HEK293 (cell line): ENCODE data around the gene CREB3.

Experiments used
- CTCF ChIA-PET: fragments of 350-600 bp; formaldehyde crosslinking; extraction: SDS; loops from one replicate; lab custom pipeline; 2021; ENCODE audit warnings: antibody characterized with exemption; lab: Yijun Ruan, JAX
- POLR2A ChIA-PET: fragments of 300-600 bp; formaldehyde crosslinking; extraction: SDS; loops from one replicate; lab custom pipeline; 2020; ENCODE audit warnings: antibody characterized with exemption, inconsistent platforms; lab: Yijun Ruan, JAX
- H3K27ac ChIP-seq: fragments of 200-500 bp; sonication (Bioruptor generic); 2 replicates; pipeline ENCODE4 v1.5.1; 2014; ENCODE audit warnings: low read depth, low read length, control low read depth, inconsistent platforms; ENCODE audit errors: extremely low read depth
- H3K36me3 ChIP-seq, 2 experiments: fragments of 200-500 bp in 1 of 2; sonication (Bioruptor generic) in 1 of 2; 1 replicate in 1 of 2; 2 replicates in 1 of 2; pipeline ENCODE4 v1.5.1; 2014 to 2017; ENCODE audit warnings: inconsistent platforms in 2 of 2, low read length in 2 of 2; ENCODE audit not compliant: control insufficient read depth in 2 of 2, insufficient read depth in 1 of 2
- H3K4me1 ChIP-seq: fragments of 200-500 bp; sonication (Bioruptor generic); 2 replicates; pipeline ENCODE4 v1.5.1; 2014; ENCODE audit warnings: mild to moderate bottlenecking, low read length, inconsistent platforms; ENCODE audit not compliant: control insufficient read depth, insufficient read depth
- H3K4me3 ChIP-seq: 2 replicates; pipeline ENCODE4 v1.5.1; 2011; ENCODE audit warnings: low read depth, mild to moderate bottlenecking, control low read depth, low read length, moderate library complexity
- H3K9me3 ChIP-seq: fragments of 200-500 bp; sonication (Bioruptor generic); 2 replicates; pipeline ENCODE4 v1.5.1; 2014; ENCODE audit warnings: low read depth, low read length, inconsistent platforms; ENCODE audit not compliant: control insufficient read depth, insufficient read depth
- FEZF1 ChIP-seq: fragments of 450-650 bp; formaldehyde crosslinking; IDR thresholded peaks from 2 replicates; pipeline ENCODE4 v1.5.1; 2016; ENCODE audit warnings: missing biosample characterization, missing genetic modification characterization
- HOXA7 ChIP-seq: sonication (generic); formaldehyde crosslinking; IDR thresholded peaks from 2 replicates; pipeline ENCODE4 v1.8.1; 2022; ENCODE audit warnings: missing genetic modification reagents, borderline replicate concordance
- IKZF3 ChIP-seq: fragments of 450-650 bp; IDR thresholded peaks from 2 replicates; pipeline ENCODE4 v1.5.0; 2018; ENCODE audit warnings: missing biosample characterization, mild to moderate bottlenecking, missing genetic modification characterization, moderate library complexity
- KLF16 ChIP-seq: fragments of 450-650 bp; formaldehyde crosslinking; IDR thresholded peaks from 2 replicates; pipeline ENCODE4 v1.5.1; 2017; ENCODE audit warnings: missing biosample characterization, missing genetic modification characterization
- OSR2 ChIP-seq: fragments of 450-650 bp; formaldehyde crosslinking; IDR thresholded peaks from 2 replicates; pipeline ENCODE4 v1.5.1; 2016; ENCODE audit warnings: missing biosample characterization, missing genetic modification characterization
- SP3 ChIP-seq: fragments of 450-650 bp; formaldehyde crosslinking; IDR thresholded peaks from 2 replicates; pipeline ENCODE4 v1.5.1; 2016; ENCODE audit warnings: missing biosample characterization, missing genetic modification characterization
- ZBTB17 ChIP-seq: fragments of 450-650 bp; formaldehyde crosslinking; IDR thresholded peaks from 2 replicates; pipeline ENCODE4 v1.5.1; 2016; ENCODE audit warnings: missing biosample characterization, missing genetic modification characterization
- ZBTB8A ChIP-seq: fragments of 450-650 bp; formaldehyde crosslinking; IDR thresholded peaks from 2 replicates; pipeline ENCODE4 v1.5.1; 2016; ENCODE audit warnings: missing biosample characterization, missing genetic modification characterization
- ZFHX2 ChIP-seq: fragments of 450-650 bp; formaldehyde crosslinking; conservative IDR thresholded peaks from 2 replicates; pipeline ENCODE4 v1.5.1; 2016; ENCODE audit warnings: missing biosample characterization, missing genetic modification characterization
- ZNF112 ChIP-seq: fragments of 450-650 bp; formaldehyde crosslinking; IDR thresholded peaks from 2 replicates; pipeline ENCODE4 v1.5.0; 2017; ENCODE audit warnings: missing biosample characterization, missing genetic modification characterization
- ZNF121 ChIP-seq: fragments of 450-650 bp; formaldehyde crosslinking; IDR thresholded peaks from 2 replicates; pipeline ENCODE4 v1.5.1; 2016; ENCODE audit warnings: missing biosample characterization, missing genetic modification characterization
- ZNF169 ChIP-seq: fragments of 450-650 bp; formaldehyde crosslinking; IDR thresholded peaks from 2 replicates; pipeline ENCODE4 v1.5.1; 2016; ENCODE audit warnings: missing biosample characterization, missing genetic modification characterization
- ZNF202 ChIP-seq: fragments of 450-650 bp; formaldehyde crosslinking; IDR thresholded peaks from 2 replicates; pipeline ENCODE4 v1.5.1; 2016; ENCODE audit warnings: missing biosample characterization, missing genetic modification characterization, borderline replicate concordance
- ZNF24 ChIP-seq: fragments of 450-650 bp; formaldehyde crosslinking; IDR thresholded peaks from 2 replicates; pipeline ENCODE4 v1.5.1; 2016; ENCODE audit warnings: missing biosample characterization, missing genetic modification characterization
- ZNF350 ChIP-seq: fragments of 450-650 bp; formaldehyde crosslinking; IDR thresholded peaks from 2 replicates; pipeline ENCODE4 v1.5.0; 2017; ENCODE audit warnings: missing biosample characterization, mild to moderate bottlenecking, missing genetic modification characterization
- ZNF514 ChIP-seq: fragments of 450-650 bp; formaldehyde crosslinking; IDR thresholded peaks from 2 replicates; pipeline ENCODE4 v1.5.1; 2016; ENCODE audit warnings: missing biosample characterization, missing genetic modification characterization
- ZNF670 ChIP-seq: fragments of 450-650 bp; formaldehyde crosslinking; IDR thresholded peaks from 2 replicates; pipeline ENCODE4 v1.5.1; 2016; ENCODE audit warnings: missing biosample characterization, missing genetic modification characterization, low read depth
- ZNF777 ChIP-seq: fragments of 450-650 bp; formaldehyde crosslinking; IDR thresholded peaks from 2 replicates; pipeline ENCODE4 v1.5.1; 2017; ENCODE audit warnings: missing biosample characterization, missing genetic modification characterization, borderline replicate concordance
- ZNF837 ChIP-seq: fragments of 450-650 bp; formaldehyde crosslinking; IDR thresholded peaks from 2 replicates; pipeline ENCODE4 v1.5.1; 2016; ENCODE audit warnings: missing biosample characterization, missing genetic modification characterization
- TF ChIP-seq, protein P1 (sequence below): fragments of 450-650 bp; IDR thresholded peaks from 2 replicates; pipeline ENCODE4 v1.5.1; 2018; ENCODE audit warnings: missing biosample characterization, missing genetic modification characterization
- TF ChIP-seq, protein P2 (sequence below): fragments of 450-650 bp; formaldehyde crosslinking; IDR thresholded peaks from 2 replicates; pipeline ENCODE4 v1.5.1; 2016; ENCODE audit warnings: missing biosample characterization, missing genetic modification characterization
- TF ChIP-seq, protein P3 (sequence below): fragments of 450-650 bp; formaldehyde crosslinking; IDR thresholded peaks from 2 replicates; pipeline ENCODE4 v1.5.1; 2016; ENCODE audit warnings: missing biosample characterization, missing genetic modification characterization
- TF ChIP-seq, protein P4 (sequence below): fragments of 450-650 bp; formaldehyde crosslinking; IDR thresholded peaks from 2 replicates; pipeline ENCODE4 v1.5.0; 2017; ENCODE audit warnings: missing biosample characterization, missing genetic modification characterization, borderline replicate concordance
- TF ChIP-seq, protein P5 (sequence below): fragments of 450-650 bp; formaldehyde crosslinking; IDR thresholded peaks from 2 replicates; pipeline ENCODE4 v1.5.1; 2017; ENCODE audit warnings: missing biosample characterization, missing genetic modification characterization

CREB3 gene

DNA sequence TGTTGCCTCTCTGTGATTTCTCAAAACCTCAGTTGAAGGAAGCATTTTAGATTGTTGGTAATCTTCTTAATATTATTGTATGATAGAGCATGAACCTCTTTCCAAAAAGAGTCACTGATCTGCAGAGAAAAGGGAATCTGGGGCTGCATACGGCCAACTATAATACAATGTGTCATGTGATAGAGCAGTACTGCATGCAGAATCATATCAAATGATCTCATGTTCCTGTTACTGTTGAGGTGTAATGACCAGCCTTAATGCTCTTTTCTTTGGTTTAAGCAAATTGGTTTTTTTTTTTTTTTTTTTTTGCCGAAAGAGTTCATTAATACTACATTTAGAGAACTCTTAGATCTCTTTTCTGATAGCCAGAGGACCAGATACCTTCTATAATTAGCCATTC lies 34.5 kb downstream of the CREB3 start:
- TF ChIP-seq ZNF350 (tag by site-specific recombination): no peak
- TF ChIP-seq IKZF3: no peak
- TF ChIP-seq, protein P1, sequence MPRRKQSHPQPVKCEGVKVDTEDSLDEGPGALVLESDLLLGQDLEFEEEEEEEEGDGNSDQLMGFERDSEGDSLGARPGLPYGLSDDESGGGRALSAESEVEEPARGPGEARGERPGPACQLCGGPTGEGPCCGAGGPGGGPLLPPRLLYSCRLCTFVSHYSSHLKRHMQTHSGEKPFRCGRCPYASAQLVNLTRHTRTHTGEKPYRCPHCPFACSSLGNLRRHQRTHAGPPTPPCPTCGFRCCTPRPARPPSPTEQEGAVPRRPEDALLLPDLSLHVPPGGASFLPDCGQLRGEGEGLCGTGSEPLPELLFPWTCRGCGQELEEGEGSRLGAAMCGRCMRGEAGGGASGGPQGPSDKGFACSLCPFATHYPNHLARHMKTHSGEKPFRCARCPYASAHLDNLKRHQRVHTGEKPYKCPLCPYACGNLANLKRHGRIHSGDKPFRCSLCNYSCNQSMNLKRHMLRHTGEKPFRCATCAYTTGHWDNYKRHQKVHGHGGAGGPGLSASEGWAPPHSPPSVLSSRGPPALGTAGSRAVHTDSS: no peak
- TF ChIP-seq ZNF169: no peak
- TF ChIP-seq ZBTB8A (tag by site-specific recombination): no peak
- TF ChIP-seq FEZF1: peak; percentile 70
- 0 out of 2 replicates have a peak, but pooled peaks have one; percentile 16 for TF ChIP-seq ZBTB17
- no peak for TF ChIP-seq OSR2 (tag by site-specific recombination)
- TF ChIP-seq KLF16 (tag by site-specific recombination): no peak
- TF ChIP-seq, all 188 proteins: peak for 2
- H3K27ac ChIP-seq: no peak overlapping the region
- ChIA-PET CTCF (no interaction called here), POLR2A (interaction anchor here (0.7 kb wide), 1 partner anchor 45 kb away, joined by 6 read pairs; the partner anchor contains the start of gene SPAG8)
- H3K9me3 ChIP-seq: no peaks in the 10 kb centered on the region
- no peak overlapping the region for H3K4me3 ChIP-seq
- H3K36me3 ChIP-seq: no peaks in the 10 kb centered on the region
- H3K4me1 ChIP-seq: peaks cover 18% of the 10 kb centered on the region

DNA sequence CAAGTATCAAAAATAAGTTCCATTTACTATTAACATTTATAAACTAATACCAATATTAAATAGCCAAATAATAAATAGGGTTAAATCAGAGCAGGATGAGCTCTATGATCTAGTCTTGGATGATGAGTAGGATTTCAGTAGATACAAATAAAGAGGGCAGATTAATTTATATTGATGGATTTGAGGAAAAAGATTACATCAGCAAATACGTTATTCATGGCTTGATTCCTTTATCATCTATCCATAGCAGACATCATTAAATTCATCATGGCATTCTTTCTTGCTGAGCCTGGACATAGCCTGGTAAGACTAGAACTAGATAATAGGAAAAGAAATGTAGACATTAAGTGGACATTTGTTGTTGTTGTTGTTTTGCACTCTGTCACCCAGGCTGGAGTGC lies 35.0 kb downstream of the CREB3 start:
- Histone ChIP-seq H3K4me3 (no peak overlapping the region), H3K4me1 (peaks cover 15% of the 10 kb centered on the region), H3K27ac (no peak overlapping the region), H3K9me3 (no peaks in the 10 kb centered on the region), H3K36me3 (no peaks in the 10 kb centered on the region)
- TF ChIP-seq ZNF514 (tag by site-specific recombination): no peak
- no peak for TF ChIP-seq ZNF202 (tag by site-specific recombination)
- no peak for TF ChIP-seq SP3 (tag by site-specific recombination)
- no peak for TF ChIP-seq ZNF777
- no peak for TF ChIP-seq HOXA7 (CRISPR knock-in tag)
- POLR2A ChIA-PET: interaction anchor here (0.7 kb wide), 1 partner anchor 44 kb away, joined by 6 read pairs; the partner anchor contains the start of gene SPAG8
- CTCF ChIA-PET: no interaction called here

DNA sequence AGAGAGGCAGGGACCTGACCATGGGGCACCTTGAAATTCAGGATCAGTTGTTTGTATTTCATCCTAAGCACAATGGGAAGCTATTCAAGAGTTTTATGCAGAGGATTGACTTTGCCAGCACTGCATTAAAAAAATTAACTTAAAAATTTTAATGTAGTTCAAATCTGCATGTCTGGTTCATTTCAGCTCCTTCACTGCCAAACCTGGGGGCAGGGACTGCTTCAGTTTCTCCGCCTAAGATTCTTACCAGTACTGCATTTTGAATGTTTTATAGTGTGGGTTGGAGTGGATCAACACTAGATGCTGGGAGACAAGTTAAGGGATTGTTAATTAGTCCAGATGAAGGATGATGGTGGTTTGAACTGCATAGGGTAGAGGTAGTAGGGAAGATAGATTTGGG lies 37.3 kb downstream of the CREB3 start:
- Histone ChIP-seq H3K4me3 (no peak overlapping the region), H3K9me3 (no peaks in the 10 kb centered on the region)
- CTCF ChIA-PET: interaction anchor here (0.7 to 1.5 kb wide), 5 partner anchors 12 to 217 kb away, joined by 3 to 9 read pairs (median 3); no protein-coding TSS in a partner anchor
- TF ChIP-seq, protein P2, sequence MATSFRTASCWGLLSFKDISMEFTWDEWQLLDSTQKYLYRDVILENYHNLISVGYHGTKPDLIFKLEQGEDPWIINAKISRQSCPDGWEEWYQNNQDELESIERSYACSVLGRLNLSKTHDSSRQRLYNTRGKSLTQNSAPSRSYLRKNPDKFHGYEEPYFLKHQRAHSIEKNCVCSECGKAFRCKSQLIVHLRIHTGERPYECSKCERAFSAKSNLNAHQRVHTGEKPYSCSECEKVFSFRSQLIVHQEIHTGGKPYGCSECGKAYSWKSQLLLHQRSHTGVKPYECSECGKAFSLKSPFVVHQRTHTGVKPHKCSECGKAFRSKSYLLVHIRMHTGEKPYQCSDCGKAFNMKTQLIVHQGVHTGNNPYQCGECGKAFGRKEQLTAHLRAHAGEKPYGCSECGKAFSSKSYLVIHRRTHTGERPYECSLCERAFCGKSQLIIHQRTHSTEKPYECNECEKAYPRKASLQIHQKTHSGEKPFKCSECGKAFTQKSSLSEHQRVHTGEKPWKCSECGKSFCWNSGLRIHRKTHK (tag by site-specific recombination): no peak
- TF ChIP-seq ZNF24 (tag by site-specific recombination): no peak
- no peak for TF ChIP-seq ZNF670 (tag by site-specific recombination)
- TF ChIP-seq, protein P3, sequence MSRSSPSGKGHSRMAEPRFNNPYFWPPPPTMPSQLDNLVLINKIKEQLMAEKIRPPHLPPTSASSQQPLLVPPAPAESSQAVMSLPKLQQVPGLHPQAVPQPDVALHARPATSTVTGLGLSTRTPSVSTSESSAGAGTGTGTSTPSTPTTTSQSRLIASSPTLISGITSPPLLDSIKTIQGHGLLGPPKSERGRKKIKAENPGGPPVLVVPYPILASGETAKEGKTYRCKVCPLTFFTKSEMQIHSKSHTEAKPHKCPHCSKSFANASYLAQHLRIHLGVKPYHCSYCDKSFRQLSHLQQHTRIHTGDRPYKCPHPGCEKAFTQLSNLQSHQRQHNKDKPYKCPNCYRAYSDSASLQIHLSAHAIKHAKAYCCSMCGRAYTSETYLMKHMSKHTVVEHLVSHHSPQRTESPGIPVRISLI (tag by site-specific recombination): no peak
- TF ChIP-seq, protein P4, sequence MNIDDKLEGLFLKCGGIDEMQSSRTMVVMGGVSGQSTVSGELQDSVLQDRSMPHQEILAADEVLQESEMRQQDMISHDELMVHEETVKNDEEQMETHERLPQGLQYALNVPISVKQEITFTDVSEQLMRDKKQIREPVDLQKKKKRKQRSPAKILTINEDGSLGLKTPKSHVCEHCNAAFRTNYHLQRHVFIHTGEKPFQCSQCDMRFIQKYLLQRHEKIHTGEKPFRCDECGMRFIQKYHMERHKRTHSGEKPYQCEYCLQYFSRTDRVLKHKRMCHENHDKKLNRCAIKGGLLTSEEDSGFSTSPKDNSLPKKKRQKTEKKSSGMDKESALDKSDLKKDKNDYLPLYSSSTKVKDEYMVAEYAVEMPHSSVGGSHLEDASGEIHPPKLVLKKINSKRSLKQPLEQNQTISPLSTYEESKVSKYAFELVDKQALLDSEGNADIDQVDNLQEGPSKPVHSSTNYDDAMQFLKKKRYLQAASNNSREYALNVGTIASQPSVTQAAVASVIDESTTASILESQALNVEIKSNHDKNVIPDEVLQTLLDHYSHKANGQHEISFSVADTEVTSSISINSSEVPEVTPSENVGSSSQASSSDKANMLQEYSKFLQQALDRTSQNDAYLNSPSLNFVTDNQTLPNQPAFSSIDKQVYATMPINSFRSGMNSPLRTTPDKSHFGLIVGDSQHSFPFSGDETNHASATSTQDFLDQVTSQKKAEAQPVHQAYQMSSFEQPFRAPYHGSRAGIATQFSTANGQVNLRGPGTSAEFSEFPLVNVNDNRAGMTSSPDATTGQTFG (tag by site-specific recombination): no peak
- TF ChIP-seq, protein P5, sequence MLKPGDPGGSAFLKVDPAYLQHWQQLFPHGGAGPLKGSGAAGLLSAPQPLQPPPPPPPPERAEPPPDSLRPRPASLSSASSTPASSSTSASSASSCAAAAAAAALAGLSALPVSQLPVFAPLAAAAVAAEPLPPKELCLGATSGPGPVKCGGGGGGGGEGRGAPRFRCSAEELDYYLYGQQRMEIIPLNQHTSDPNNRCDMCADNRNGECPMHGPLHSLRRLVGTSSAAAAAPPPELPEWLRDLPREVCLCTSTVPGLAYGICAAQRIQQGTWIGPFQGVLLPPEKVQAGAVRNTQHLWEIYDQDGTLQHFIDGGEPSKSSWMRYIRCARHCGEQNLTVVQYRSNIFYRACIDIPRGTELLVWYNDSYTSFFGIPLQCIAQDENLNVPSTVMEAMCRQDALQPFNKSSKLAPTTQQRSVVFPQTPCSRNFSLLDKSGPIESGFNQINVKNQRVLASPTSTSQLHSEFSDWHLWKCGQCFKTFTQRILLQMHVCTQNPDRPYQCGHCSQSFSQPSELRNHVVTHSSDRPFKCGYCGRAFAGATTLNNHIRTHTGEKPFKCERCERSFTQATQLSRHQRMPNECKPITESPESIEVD (tag by site-specific recombination): no peak
- no peak for TF ChIP-seq ZNF112 (tag by site-specific recombination)
- TF ChIP-seq ZBTB8A (tag by site-specific recombination): no peak
- no peak for TF ChIP-seq ZFHX2 (tag by site-specific recombination)
- TF ChIP-seq ZNF121 (tag by site-specific recombination): no peak
- TF ChIP-seq ZNF837 (tag by site-specific recombination): no peak
- TF ChIP-seq, all 188 proteins: peak for 0
- Histone ChIP-seq H3K36me3 (no peaks in the 10 kb centered on the region), H3K4me1 (peaks cover 15% of the 10 kb centered on the region), H3K27ac (no peak overlapping the region)
- POLR2A ChIA-PET: interaction anchor here (1.3 kb wide), 1 partner anchor 9 kb away, joined by 4 read pairs; no protein-coding TSS in a partner anchor
